ENCODE measurements around the gene ANKRD39.

The ANKRD39 gene

DNA sequence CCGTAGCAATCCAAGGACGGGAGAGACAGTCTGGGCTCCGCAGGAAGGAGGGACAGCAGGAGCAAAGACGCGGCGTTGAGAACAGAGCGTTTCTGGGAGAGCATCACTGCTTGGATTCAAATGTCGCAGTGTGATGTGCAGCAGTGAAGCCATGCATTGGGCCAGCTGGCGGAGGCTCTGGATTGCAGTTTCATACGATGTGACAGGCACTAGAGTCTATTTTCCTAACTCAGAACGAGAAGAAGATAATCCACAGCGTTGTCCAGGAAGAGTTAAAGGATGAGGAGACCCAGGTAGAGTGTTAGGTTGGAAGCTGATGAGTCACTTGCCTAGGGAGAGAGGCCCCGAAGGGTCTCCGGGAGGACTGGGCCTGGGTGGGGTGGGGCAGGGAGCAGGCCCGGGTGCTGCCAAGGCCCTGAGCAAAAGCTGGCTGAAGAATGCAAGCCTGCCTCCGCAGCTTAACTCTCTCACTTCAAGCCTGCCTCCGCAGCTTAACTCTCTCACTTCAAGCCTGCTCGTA, 29.7 kb upstream of the ANKRD39 start:
- DNase-seq = no peak

GRCh38 chr2:96885432-96886347, 27.9 kb upstream of the ANKRD39 start:
- no peak for DNase-seq

- DNase-seq = no peak
Measured at GRCh38 chr2:96884299-96885094, 26.7 kb upstream of the ANKRD39 start.

DNA sequence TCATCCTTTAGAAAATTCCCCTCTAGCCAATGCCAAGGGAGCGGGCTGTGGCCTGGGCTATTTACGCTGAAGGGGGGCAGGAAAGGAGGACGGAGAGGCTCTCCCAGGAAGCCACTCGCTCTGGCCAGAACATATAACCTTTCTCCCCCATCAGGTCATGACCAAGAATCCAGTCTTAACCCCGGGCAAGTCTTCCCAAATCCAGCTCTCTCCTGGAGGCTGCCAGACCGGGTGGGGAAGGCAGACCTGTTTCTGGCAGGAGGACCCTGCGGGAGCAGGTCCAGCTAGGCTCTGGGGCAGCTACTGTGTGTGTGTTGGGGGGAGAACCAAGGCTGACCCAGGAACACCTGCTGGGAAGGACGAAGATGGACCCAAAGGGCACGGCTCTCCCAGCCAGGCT, 25.5 kb upstream of the ANKRD39 start:
- DNase-seq = no peak

- DNase-seq = no peak
Measured at GRCh38 chr2:96882906-96883305, 25.1 kb upstream of the ANKRD39 start.

DNA sequence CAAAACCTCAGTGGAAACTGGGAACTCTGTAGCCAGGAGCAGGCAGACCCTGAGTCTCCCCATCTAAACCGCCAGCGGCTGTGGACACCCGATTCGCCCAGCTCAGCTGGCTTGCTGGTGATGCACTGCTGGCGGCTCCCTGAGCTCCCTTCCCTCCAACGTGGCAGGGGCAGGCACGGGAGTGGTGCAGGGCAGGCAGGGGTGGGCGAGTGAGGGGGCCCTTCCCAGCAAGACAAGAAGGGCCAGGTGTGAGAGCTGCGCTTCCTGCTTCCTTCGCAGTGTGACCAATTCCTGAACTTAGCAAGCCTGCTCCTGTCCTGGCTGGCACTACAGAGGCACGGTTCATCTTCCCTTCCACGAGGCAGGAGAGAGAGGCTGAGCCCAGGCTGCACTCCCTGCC, 24.4 kb upstream of the ANKRD39 start:
- DNase-seq = no peak

DNA sequence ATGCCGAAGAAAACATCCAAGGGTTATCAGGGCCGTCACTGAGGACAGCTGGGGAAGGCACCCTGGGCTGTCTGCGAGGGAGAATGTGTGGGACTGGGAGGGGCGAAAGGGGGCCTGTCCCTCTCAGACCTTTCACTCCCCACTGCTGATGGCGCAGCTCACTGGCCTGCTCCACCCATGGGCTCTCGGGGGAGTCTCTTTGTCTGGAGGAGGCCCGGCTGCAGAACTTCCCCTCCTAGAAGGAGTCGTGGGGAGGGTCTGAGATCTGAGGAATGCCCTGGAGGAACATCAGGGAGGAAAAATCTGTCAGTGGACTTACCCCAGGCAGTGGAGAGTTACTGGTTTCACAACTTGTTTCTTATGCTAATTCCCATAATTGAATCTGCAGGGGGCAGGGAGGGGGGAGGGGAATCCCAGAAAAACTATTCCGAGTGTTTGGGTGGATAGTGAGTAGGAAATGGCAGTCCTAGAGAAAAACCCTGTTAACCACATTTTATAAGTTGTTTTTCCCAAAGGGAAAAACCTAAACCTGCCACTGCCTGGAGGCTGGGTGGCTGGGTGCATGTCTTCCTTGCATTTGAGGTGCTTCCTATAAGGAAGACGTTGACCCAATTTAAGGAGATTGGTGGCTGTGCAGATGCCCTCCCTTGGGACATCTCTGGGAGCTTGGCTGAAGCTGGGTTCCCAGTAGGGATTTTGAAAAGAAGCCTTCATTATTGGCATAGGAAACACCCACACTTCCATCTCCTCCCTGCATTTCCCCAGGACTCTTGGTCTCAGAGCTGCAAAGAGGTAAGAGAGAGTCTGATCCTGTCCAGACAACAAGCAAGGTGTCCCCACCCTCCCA, 23.8 kb upstream of the ANKRD39 start:
- DNase-seq = no peak

DNA sequence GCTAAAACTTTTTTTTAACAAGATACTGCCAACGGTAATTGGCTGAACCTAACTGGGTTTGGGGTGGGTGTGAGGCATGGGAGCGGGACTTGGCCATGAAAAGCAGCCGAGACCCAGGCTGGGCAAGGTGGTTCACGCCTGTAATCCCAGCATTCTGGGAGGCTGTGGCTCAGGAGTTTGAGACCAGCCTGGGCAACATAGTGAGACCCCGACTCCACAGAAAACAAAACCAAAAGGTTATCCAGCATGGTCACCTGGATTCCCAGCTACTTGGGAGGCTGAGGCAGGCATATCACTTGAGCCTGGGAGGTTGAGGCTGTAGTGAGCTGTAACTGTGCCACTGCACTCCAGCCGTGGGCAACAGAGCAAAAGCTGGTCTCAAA, 23.1 kb upstream of the ANKRD39 start:
- no peak for DNase-seq

DNA sequence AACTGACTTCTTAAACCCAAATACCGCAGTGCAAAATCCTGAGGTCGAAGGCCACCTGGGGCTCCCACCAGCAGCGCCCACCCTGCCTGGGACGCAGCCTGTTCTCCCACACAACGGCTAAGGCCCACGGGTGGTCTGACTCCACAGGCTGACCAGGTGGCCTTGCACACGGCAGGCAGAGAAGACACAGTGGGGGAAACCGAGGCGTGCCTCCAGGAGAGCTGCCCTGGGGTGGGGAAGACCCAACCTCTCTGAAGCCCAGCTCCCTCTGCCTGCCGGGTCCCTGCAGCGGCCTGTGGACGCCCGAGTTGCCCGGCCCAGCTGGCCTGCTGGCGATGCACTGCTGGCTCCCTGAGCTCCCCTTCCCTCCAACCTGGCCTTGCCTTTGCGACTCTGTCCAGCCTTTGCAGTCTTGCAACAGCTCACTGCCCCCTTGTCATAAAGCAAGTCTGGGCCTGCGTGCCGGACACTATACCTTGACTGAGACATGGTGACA, 21.8 kb upstream of the ANKRD39 start:
- DNase-seq = no peak

- DNase-seq = no peak
Measured at GRCh38 chr2:96878796-96879544, 21.2 kb upstream of the ANKRD39 start.

- no peak for DNase-seq
Measured at GRCh38 chr2:96878171-96878570, 20.4 kb upstream of the ANKRD39 start.

GRCh38 chr2:96877631-96878092, 19.8 kb upstream of the ANKRD39 start:
- DNase-seq = no peak

DNA sequence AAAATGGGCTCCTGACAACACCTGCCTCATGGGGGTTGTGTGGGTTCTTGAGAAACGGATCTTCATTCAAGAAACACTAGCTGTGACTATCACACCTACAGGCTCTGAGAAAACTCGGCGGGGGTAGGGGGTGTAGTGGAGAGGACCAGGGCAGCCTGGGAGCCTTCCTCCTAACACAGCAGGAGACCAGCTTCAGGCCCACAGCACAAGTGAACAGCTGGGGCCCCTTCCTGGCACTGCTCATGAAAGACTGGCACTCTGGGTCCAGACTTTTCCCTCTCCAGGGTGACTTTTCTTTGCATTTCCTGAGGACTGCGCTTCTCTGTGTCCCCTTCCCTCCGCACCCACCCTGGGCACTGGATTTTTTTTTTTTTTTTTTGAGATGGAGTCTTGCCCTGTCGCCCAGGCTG, 19.2 kb upstream of the ANKRD39 start:
- DNase-seq = no peak

GRCh38 chr2:96876269-96877041, 18.6 kb upstream of the ANKRD39 start:
- no peak for DNase-seq

GRCh38 chr2:96875498-96876268, 17.9 kb upstream of the ANKRD39 start:
- no peak for DNase-seq

GRCh38 chr2:96874198-96874831, 16.5 kb upstream of the ANKRD39 start:
- DNase-seq = no peak

GRCh38 chr2:96873651-96874096, 15.9 kb upstream of the ANKRD39 start:
- DNase-seq = no peak

DNA sequence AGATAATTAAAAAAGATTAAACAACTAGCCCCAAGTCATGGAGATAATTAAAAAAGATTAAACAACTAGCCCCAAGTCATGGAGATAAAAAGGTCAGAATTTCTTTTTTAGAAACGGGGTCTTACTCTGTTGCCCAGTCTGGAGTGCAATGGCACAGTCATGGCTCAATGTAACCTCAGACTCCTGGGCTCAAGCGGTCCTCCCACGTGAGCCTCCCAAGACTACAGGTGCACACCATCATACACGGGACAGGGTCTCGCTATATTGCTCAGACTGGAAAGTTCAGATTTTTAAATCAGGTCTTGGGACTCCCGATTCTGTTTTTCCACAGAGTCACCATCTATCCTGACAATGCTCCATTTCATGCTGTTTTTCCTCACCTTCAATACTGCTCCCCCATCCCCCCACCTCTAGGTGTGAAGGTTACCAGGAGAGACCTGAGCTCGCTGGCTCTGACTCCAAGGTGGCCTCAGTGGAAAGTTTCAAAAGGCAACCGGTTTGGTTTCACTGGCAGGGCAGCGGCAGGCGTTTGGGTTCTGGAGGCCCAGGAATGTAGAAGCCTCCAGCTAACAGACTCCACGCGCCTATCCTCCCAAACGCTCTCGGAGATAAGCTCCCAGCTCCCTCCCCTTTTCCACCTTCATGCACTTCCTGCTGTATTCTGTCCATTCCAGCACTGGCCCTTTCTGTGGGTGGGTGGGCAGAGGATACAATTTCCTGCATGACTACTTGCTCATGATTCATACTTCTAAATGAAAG, 15.0 kb upstream of the ANKRD39 start:
- no peak for DNase-seq
